Activated T-helper 1 cell treated with Interleukin-2 at 50 U/mL for 16 hours (primary cell): ENCODE measurements around the gene IL7R.
A peak's percentile ranks its signal among the peaks of the same experiment; 100 is the strongest.

Experiments used
- DNase-seq: peaks from one replicate; pipeline ENCODE4 v3.0.0-alpha.2; 2020; ENCODE audit warnings: low read depth

The IL7R gene

GRCh38 chr5:35908814-35909213 is 52.1 kb downstream of the IL7R start:
- no peak for DNase-seq

- DNase-seq: no peak
Measured at GRCh38 chr5:35919191-35919590, 62.5 kb downstream of the IL7R start.

- no peak for DNase-seq
Measured at GRCh38 chr5:35920890-35921289, 64.2 kb downstream of the IL7R start.

GRCh38 chr5:35921930-35922329 is 65.2 kb downstream of the IL7R start:
- DNase-seq: no peak

GRCh38 chr5:35922468-35922867 is 65.8 kb downstream of the IL7R start:
- DNase-seq: no peak

GRCh38 chr5:35924122-35924949 is 67.6 kb downstream of the IL7R start:
- no peak for DNase-seq

- DNase-seq: peak; percentile 76
Measured at GRCh38 chr5:35924950-35925722, 68.4 kb downstream of the IL7R start.

GRCh38 chr5:35926389-35927051 is 69.8 kb downstream of the IL7R start:
- no peak for DNase-seq
